OCI-LY1 (cell line): ENCODE data around the gene OR10V1.

Experiments
- CTCF ChIP-seq: fragments of 200-600 bp; sonication (generic), shearing (Covaris generic); IDR thresholded peaks from 2 replicates; pipeline ENCODE4 v1.5.1; 2017; ENCODE audit warnings: mild to moderate bottlenecking, antibody characterized with exemption, low read length, moderate library complexity, mixed read lengths
- EZH2 ChIP-seq: fragments of 200-600 bp; sonication (generic), shearing (Covaris generic); IDR thresholded peaks from 2 replicates; pipeline ENCODE4 v1.8.0; 2017; ENCODE audit warnings: borderline replicate concordance, mixed run types, mild to moderate bottlenecking, antibody characterized with exemption, low read length, moderate library complexity, mixed read lengths

DNA sequence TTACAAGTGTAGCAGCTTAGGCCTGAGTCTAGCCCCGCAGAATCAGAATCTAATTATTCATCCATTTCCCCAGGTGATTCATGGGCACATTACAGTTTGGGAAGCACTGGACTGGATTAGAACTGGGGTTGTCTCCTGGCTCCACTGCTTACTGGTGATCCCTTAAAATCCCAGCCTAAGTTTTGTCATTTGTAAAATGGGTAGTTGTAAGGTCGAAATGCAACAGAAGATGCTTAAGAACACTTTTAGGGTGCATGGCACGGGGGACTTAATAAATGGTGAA is 42.9 kb upstream of the OR10V1 start:
- TF ChIP-seq CTCF: no peak
- TF ChIP-seq EZH2: no peak
